NB4 (cell line): ENCODE measurements around the gene RRAS2.

Source experiments
- DNase-seq: peaks from one replicate; pipeline ENCODE4 v3.0.0; 2010; ENCODE audit warnings: low read depth
- H3K4me3 ChIP-seq: one replicate; pipeline ENCODE4 v1.5.1; 2011; ENCODE audit warnings: mild to moderate bottlenecking, low read depth, low read length, moderate library complexity
- MYC ChIP-seq: IDR thresholded peaks from 2 replicates; pipeline ENCODE4 v1.6.1; 2011; ENCODE audit warnings: low read depth, low read length
- POLR2A ChIP-seq: IDR thresholded peaks from 2 replicates; pipeline ENCODE4 v1.6.1; 2011; ENCODE audit warnings: mild to moderate bottlenecking; ENCODE audit not compliant: insufficient read length; ENCODE audit errors: extremely low read depth
- TF ChIP-seq, protein P1 (sequence below): IDR thresholded peaks from 2 replicates; pipeline ENCODE4 v1.6.1; 2011; ENCODE audit warnings: low read depth, low read length
- TF ChIP-seq, protein P2 (sequence below): IDR thresholded peaks from one replicate; pipeline ENCODE4 v1.5.1; 2012; ENCODE audit warnings: low read depth, low read length

RRAS2 gene

DNA sequence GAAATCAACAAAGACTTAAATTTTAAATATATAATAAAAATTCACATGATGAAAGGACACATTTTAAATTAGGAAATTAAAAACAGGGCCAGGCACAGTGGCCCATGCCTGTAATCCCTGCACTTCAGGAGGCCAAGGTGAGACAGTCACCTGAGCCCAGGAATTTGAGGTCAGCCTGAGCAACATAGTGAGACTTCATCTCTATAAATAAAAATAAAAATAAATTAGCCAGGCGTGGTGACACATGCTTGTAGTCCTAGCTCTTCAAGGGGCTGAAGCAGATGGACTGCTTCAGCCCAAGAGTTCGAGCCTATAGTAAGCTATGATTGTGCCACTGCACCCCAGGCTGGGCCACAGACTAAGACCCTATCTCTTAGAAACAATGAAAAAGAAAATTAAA, 29.3 kb downstream of the RRAS2 start:
- no peak overlapping the region for H3K4me3 ChIP-seq
- TF ChIP-seq, protein P1, sequence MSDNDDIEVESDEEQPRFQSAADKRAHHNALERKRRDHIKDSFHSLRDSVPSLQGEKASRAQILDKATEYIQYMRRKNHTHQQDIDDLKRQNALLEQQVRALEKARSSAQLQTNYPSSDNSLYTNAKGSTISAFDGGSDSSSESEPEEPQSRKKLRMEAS, result no peak
- TF ChIP-seq POLR2A (no peak), MYC (no peak)
- TF ChIP-seq, protein P2, sequence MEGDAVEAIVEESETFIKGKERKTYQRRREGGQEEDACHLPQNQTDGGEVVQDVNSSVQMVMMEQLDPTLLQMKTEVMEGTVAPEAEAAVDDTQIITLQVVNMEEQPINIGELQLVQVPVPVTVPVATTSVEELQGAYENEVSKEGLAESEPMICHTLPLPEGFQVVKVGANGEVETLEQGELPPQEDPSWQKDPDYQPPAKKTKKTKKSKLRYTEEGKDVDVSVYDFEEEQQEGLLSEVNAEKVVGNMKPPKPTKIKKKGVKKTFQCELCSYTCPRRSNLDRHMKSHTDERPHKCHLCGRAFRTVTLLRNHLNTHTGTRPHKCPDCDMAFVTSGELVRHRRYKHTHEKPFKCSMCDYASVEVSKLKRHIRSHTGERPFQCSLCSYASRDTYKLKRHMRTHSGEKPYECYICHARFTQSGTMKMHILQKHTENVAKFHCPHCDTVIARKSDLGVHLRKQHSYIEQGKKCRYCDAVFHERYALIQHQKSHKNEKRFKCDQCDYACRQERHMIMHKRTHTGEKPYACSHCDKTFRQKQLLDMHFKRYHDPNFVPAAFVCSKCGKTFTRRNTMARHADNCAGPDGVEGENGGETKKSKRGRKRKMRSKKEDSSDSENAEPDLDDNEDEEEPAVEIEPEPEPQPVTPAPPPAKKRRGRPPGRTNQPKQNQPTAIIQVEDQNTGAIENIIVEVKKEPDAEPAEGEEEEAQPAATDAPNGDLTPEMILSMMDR, result no peak
- DNase-seq, result no peak

DNA sequence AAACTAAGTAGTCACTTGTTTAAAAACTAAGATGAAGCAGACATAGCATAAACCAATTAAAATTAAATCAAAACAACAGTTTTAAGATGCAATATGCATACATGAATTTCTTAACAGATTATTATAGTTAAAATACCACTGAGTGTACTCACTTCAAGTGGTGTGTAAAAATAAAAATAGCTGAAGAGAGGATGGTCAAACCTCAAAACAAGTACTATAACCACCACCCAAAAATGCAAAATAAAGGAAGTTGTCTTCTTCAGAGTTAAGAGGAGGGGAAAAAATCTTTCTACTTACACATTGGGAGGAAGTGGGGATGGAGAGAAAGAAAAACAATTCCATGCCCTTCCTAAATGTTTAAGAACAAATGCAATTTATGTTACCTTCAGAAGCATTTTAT, 31.9 kb downstream of the RRAS2 start:
- no peak for DNase-seq
- H3K4me3 ChIP-seq, result no peak overlapping the region
- TF ChIP-seq POLR2A (no peak), MYC (no peak)
- TF ChIP-seq, protein P2, result no peak
- TF ChIP-seq, protein P1, result no peak

DNA sequence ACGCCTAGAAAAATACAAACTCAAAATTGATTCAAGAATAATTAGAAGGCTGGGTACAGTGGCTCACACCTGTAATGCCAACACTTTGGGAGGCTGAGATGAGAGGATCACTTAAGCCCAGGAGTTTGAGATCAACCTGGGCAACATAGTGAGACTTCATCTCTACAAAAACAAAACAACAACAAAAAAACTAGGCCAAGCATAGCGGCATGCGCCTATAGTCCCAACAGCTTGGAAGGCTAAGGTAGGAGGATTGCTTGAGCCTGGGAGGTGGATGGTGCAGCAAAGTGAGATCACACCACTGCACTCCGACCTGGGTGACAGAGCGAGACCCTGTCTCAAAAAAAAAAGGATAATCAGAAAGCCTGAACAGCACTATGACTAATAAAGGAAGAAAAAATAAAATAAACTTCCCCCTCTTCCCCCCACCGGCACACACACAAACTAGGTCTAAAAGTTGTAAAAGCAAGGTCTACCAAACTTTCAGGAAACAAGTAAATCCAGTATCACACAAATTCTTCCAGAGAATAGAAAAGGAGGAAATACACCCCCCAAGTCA, 35.8 kb downstream of the RRAS2 start:
- TF ChIP-seq, protein P2, result no peak
- TF ChIP-seq MYC (no peak), POLR2A (no peak)
- TF ChIP-seq, protein P1, result no peak
- DNase-seq, result no peak
- no peak overlapping the region for H3K4me3 ChIP-seq

DNA sequence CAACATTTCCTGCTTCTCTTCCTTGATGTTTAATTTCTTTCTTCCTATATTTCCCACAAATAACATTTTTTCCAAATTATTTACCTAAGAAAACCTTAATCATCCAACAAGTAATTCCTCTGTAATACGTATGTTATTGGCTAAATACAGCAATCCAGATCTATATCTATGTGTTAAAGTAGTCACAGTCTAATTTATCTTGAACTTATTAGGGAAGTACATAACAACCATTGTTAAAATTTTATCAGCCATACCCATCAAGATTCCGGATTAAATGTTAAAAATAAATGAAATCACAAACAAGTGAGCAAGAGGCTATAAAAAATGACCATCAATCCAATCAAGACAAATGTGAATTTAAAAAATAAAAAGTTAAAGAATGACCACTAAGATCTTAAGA, 36.5 kb downstream of the RRAS2 start:
- DNase-seq, result no peak
- H3K4me3 ChIP-seq, result no peak overlapping the region
- TF ChIP-seq, protein P2, result no peak
- TF ChIP-seq POLR2A, result no peak
- no peak for TF ChIP-seq MYC
- TF ChIP-seq, protein P1, result no peak

DNA sequence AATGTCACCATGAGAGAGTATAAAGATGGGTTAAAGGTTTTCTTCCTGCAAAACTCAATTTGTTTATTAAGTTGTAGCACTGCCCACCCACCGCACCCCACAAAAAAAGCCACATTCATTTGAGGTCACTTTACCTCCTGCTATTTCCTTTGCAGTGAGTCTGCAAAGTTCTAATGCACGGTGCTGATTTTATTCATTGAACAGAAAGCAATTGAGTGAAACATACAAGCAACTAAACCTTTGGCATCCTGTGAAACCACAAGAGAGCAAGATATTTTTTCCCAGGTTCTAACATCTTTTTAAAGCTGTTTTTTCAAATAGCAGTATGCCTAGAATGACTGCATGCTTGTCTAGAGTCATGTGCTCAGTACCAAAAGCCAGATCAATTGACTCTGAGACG, 39.0 kb downstream of the RRAS2 start:
- no peak overlapping the region for H3K4me3 ChIP-seq
- no peak for DNase-seq
- TF ChIP-seq POLR2A (no peak), MYC (no peak)
- TF ChIP-seq, protein P2, result no peak

DNA sequence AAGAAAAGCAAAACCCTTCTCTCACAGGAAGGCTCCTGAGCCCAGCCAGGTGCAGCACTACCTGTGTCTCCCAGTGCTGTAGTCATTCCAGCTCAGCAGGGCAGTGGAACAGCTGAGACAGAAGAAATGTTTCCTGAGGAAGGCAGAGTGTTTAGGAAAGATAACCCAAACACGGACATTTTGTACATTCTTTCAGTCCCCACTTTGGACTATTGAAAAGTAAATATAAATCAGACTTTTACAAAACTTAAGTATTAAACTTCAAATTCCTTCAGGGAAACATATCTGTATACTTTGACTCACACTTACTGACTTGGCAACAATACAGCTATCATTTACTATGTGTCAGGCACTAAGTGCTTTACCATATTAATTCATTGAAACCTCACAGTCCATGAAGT, 40.4 kb downstream of the RRAS2 start:
- no peak overlapping the region for H3K4me3 ChIP-seq
- TF ChIP-seq, protein P2, result no peak
- TF ChIP-seq, protein P1, result no peak
- no peak for TF ChIP-seq MYC
- no peak for TF ChIP-seq POLR2A
- no peak for DNase-seq
